Retina (tissue), 1 donor: ENCODE measurements around the gene PRRX1.

Experiments
- DNase-seq: peaks from one replicate; pipeline ENCODE4 v3.0.0-alpha.2; 2016

PRRX1 gene

GRCh38 chr1:170776777-170777176 is 112.8 kb downstream of the PRRX1 start:
- no peak for DNase-seq
